Bronchial epithelial cell (primary cell): Measurements from ENCODE around the gene P2RY6. TPM values are rescaled to one million over a fixed set of nuclear protein-coding genes. Genes with fewer than 3 reads are reported as not detected.

Source experiments
- DNase-seq: peaks from one replicate; pipeline ENCODE4 v3.0.0-alpha.2; 2010; ENCODE audit warnings: low read depth
- FAIRE-seq: peaks from 2 replicates; lab custom pipeline; 2011; peaks lifted over from hg19 to GRCh38; lab: Jason Lieb, UNC
- H3K27me3 ChIP-seq: 2 replicates; pipeline ENCODE4 v1.5.1; 2011; ENCODE audit warnings: low read length; ENCODE audit not compliant: control insufficient read depth, insufficient read depth
- H3K36me3 ChIP-seq: 2 replicates; pipeline ENCODE4 v1.5.1; 2011; ENCODE audit warnings: low read length; ENCODE audit not compliant: control insufficient read depth, insufficient read depth
- H3K4me3 ChIP-seq: 2 replicates; pipeline ENCODE4 v1.5.1; 2011; ENCODE audit warnings: mild to moderate bottlenecking, low read depth, low read length, control low read depth
- total RNA-seq: library from RNA; depleted of rRNA; stranded (reverse); fragments of >200 nt; gene quantifications from 2 replicates; pipeline ENCODE4 v1.2.1, GENCODE V29; 2014
- TF ChIP-seq, protein P1 (sequence below): IDR thresholded peaks from 2 replicates; pipeline ENCODE4 v1.5.1; 2011; ENCODE audit warnings: mild to moderate bottlenecking, moderate library complexity, low read length, control low read depth, inconsistent platforms; ENCODE audit not compliant: insufficient read depth, severe bottlenecking

Gene P2RY6
- total RNA-seq, 1 donor from 2014 or later, result not detected

DNA sequence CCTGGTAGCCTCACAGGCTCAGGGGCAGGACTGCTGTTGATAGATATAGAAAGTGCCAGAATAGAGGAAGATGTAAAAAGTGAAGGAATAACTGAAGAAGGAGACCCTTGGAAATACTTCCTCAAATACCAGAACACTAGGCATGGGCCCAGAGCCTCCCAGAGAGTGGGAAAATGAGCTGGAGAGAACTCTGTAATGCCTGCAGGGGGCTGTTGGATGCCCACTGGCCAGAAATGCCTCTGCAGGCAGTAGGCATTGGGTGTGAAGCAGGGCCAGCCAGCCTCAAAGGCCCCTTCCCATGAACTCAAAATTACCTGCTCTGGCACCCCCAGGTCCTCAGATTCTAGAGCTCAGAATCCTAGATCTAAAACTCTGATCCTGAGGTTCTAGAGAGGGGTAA, 38.9 kb upstream of the P2RY6 start:
- no peak for FAIRE-seq

DNA sequence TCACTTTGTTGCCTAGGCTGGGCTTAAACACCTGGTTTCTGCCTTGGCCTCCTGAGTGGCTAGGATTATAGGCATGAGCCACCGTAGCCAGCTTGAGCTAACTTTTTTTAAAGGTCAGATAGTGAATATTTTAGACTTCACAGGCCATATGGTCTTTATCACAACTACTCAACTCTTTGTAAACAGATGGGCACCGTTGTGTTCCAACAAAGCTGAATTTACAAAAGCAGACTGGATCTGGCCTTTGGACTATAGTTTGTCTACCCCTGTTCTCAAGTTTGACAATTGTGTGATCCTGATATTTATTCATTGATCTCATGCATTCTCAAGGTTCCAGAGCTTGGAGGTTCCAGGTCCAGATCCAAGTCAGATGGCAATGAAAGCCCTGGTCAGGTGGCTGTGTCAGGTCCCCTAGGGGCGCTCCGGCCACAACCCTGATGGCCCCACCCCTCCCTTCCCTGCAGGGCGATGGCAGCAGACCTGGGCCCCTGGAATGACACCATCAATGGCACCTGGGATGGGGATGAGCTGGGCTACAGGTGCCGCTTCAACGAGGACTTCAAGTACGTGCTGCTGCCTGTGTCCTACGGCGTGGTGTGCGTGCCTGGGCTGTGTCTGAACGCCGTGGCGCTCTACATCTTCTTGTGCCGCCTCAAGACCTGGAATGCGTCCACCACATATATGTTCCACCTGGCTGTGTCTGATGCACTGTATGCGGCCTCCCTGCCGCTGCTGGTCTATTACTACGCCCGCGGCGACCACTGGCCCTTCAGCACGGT, 38.3 kb upstream of the P2RY6 start:
- DNase-seq (no peak), FAIRE-seq (peak; percentile 18)
- TF ChIP-seq, protein P1, sequence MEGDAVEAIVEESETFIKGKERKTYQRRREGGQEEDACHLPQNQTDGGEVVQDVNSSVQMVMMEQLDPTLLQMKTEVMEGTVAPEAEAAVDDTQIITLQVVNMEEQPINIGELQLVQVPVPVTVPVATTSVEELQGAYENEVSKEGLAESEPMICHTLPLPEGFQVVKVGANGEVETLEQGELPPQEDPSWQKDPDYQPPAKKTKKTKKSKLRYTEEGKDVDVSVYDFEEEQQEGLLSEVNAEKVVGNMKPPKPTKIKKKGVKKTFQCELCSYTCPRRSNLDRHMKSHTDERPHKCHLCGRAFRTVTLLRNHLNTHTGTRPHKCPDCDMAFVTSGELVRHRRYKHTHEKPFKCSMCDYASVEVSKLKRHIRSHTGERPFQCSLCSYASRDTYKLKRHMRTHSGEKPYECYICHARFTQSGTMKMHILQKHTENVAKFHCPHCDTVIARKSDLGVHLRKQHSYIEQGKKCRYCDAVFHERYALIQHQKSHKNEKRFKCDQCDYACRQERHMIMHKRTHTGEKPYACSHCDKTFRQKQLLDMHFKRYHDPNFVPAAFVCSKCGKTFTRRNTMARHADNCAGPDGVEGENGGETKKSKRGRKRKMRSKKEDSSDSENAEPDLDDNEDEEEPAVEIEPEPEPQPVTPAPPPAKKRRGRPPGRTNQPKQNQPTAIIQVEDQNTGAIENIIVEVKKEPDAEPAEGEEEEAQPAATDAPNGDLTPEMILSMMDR, result no peak
- Histone ChIP-seq H3K27me3 (no peaks in the 10 kb centered on the region), H3K36me3 (peaks cover 38% of the 10 kb centered on the region), H3K4me3 (no peak overlapping the region)

More for the DNA sequence above, 38.9 kb upstream of the P2RY6 start:
- TF ChIP-seq, protein P1, result no peak
- H3K36me3 ChIP-seq, result peaks cover 43% of the 10 kb centered on the region
- DNase-seq, result no peak
- no peak overlapping the region for H3K4me3 ChIP-seq
- no peaks in the 10 kb centered on the region for H3K27me3 ChIP-seq

GRCh38 chr11:73234471-73235181, 37.5 kb upstream of the P2RY6 start:
- no peak for FAIRE-seq
- DNase-seq, result no peak

GRCh38 chr11:73235236-73235786, 36.8 kb upstream of the P2RY6 start:
- no peaks in the 10 kb centered on the region for H3K27me3 ChIP-seq
- DNase-seq (no peak), FAIRE-seq (peak; percentile 85)
- H3K4me3 ChIP-seq, result no peak overlapping the region
- peaks cover 30% of the 10 kb centered on the region for H3K36me3 ChIP-seq
- TF ChIP-seq, protein P1, result no peak

More at GRCh38 chr11:73234471-73235181, 37.5 kb upstream of the P2RY6 start:
- TF ChIP-seq, protein P1, result no peak
- H3K27me3 ChIP-seq, result no peaks in the 10 kb centered on the region
- no peak overlapping the region for H3K4me3 ChIP-seq
- peaks cover 36% of the 10 kb centered on the region for H3K36me3 ChIP-seq

DNA sequence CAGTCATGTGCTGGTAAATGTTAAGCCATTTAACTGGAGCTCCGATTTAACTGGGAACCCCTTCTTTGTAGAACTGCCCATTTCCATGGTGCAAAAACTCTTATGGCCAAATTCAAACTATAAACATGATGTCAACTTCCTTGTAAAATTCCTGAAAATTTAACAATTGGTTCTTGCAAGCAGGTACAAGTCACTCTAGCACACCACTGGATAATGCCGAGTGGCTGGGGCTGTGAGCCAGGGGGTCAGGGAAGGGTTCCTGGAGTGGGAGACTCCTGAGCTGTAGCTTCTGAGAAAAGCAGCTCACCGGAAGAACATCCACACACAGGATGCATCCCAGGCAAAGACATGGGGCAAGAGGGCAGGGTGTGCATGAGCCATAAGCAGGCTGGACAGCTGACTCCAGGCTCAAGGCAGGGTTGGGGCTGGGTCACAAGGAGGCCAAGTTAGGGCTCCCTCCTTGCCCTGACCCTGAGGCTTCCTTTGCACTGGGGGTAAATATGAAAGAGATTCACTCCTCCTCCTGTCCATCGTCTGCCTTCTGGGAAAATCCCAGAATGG, 35.9 kb upstream of the P2RY6 start:
- FAIRE-seq, result no peak
- Histone ChIP-seq H3K27me3 (no peaks in the 10 kb centered on the region), H3K4me3 (no peak overlapping the region), H3K36me3 (peaks cover 26% of the 10 kb centered on the region)
- peak; percentile 61 for DNase-seq
- TF ChIP-seq, protein P1, result no peak
